Lower lobe of right lung (tissue), 2 donors: ENCODE measurements around the gene TFB2M. TPM values are rescaled to one million over a fixed set of nuclear protein-coding genes. Genes with fewer than 3 reads are reported as not detected.

Experiments used
- ATAC-seq, 2 donors: fragments of 200-7000 bp; cut with Tn5 transposase; one replicate each; pipeline ENCODE4 v1.9.1; 2020 to 2022; ENCODE audit warnings: mild to moderate bottlenecking in 2 of 2, moderate library complexity in 2 of 2
- DNase-seq: peaks from one replicate; pipeline ENCODE4 v3.0.0-alpha.2; 2020
- H3K27ac ChIP-seq: fragments of 200-600 bp; one replicate; pipeline ENCODE4 v1.8.0; 2022
- H3K27me3 ChIP-seq: fragments of 200-600 bp; one replicate; pipeline ENCODE4 v1.8.0; 2022; ENCODE audit warnings: low read depth
- H3K36me3 ChIP-seq: fragments of 200-600 bp; one replicate; pipeline ENCODE4 v1.8.0; 2022; ENCODE audit warnings: mild to moderate bottlenecking
- H3K4me1 ChIP-seq: fragments of 200-600 bp; one replicate; pipeline ENCODE4 v1.8.0; 2022
- H3K4me3 ChIP-seq: fragments of 200-600 bp; one replicate; pipeline ENCODE4 v1.8.0; 2022; ENCODE audit warnings: mild to moderate bottlenecking
- H3K9me3 ChIP-seq: fragments of 200-600 bp; one replicate; pipeline ENCODE4 v1.8.0; 2022
- intact Hi-C: fragments of 100-400 bp; cut with DNase I; formaldehyde crosslinking; loops from one replicate; pipeline ENCODE4 v1.11.0; 2022
- total RNA-seq: library from RNA; stranded (reverse); fragmentation: NEBNext Ultra II Directional; extraction: Animal tissue kit (Norgen Biotek cat#: 25700); gene quantifications from one replicate; pipeline ENCODE4 v1.2.1, GENCODE V29; 2021
- TF ChIP-seq, protein P1 (sequence below): fragments of 200-600 bp; IDR thresholded peaks from one replicate; pipeline ENCODE4 v1.8.0; 2022; ENCODE audit warnings: antibody characterized with exemption, mild to moderate bottlenecking
- donor health status: DM: no; HTN: yes; CAD: no; lungs with severe emphysema.

Gene TFB2M
- total RNA-seq, 1 donor from 2014 or later, result 10.2 TPM

DNA sequence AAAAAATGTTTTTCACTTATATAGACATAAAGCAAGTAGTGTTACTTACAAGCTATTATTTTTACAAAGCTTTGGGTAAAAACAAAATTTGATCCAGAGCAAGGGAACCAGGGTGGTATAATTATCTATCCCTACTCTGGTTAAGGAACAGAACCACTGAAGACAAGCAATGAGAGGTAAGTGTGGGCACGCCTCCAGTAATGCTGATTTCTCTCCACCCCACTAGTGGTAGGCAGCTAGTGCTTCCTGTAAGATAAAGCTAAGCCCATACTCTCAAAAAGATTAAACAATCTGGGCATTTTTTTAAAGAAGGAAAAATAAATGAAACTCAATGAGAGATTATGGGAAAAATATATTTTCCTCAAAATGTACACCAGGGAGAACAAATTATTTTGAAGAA is 22.1 kb downstream of the TFB2M start:
- intact Hi-C loops, result no loop called here
- Histone ChIP-seq H3K27ac (no peak overlapping the region), H3K36me3 (peaks cover 80% of the 10 kb centered on the region), H3K9me3 (no peaks in the 10 kb centered on the region), H3K27me3 (no peaks in the 10 kb centered on the region), H3K4me1 (no peaks in the 10 kb centered on the region), H3K4me3 (no peak overlapping the region)
- TF ChIP-seq, protein P1, sequence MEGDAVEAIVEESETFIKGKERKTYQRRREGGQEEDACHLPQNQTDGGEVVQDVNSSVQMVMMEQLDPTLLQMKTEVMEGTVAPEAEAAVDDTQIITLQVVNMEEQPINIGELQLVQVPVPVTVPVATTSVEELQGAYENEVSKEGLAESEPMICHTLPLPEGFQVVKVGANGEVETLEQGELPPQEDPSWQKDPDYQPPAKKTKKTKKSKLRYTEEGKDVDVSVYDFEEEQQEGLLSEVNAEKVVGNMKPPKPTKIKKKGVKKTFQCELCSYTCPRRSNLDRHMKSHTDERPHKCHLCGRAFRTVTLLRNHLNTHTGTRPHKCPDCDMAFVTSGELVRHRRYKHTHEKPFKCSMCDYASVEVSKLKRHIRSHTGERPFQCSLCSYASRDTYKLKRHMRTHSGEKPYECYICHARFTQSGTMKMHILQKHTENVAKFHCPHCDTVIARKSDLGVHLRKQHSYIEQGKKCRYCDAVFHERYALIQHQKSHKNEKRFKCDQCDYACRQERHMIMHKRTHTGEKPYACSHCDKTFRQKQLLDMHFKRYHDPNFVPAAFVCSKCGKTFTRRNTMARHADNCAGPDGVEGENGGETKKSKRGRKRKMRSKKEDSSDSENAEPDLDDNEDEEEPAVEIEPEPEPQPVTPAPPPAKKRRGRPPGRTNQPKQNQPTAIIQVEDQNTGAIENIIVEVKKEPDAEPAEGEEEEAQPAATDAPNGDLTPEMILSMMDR, result no peak
- DNase-seq (no peak), ATAC-seq (no peak)

DNA sequence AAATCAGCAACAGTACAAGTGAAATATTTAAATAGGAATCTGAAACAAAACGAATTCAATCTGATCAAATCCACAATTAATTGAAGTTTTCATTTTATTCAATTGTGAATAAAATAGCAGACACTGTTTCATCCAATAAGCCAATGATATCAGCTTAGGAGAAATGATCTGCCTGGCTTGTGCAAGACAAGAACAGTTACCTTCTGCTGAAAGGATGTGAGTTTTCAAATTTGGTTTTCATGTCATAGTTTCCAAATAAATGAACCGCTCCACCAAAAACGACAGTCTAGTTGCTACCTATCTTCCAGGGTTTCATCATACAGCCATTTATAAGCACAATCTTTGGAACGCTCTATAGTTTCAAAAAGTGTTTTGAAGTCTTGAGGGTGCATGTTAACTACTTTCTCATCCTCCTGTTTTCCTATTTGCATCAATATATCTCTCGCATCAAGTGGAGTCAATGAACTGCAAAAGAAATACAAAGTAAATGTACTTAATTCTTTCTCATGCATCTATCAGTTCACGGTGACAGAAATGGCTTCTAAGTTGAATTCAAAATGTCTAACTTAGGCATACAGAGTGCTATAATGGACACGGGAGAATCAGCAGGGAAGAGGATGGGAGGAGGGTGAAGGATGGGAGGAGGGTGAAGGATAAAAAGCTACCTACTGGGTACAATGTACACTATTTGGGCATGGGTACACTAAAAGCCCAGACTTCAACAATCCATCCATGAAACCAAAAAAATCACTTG is 25.1 kb downstream of the TFB2M start:
- no peaks in the 10 kb centered on the region for H3K4me1 ChIP-seq
- H3K36me3 ChIP-seq, result peaks cover 60% of the 10 kb centered on the region
- ATAC-seq (no peak), DNase-seq (no peak)
- H3K9me3 ChIP-seq, result no peaks in the 10 kb centered on the region
- TF ChIP-seq, protein P1, result no peak
- intact Hi-C loops, result no loop called here
- no peak overlapping the region for H3K4me3 ChIP-seq
- H3K27ac ChIP-seq, result no peak overlapping the region
- no peaks in the 10 kb centered on the region for H3K27me3 ChIP-seq

DNA sequence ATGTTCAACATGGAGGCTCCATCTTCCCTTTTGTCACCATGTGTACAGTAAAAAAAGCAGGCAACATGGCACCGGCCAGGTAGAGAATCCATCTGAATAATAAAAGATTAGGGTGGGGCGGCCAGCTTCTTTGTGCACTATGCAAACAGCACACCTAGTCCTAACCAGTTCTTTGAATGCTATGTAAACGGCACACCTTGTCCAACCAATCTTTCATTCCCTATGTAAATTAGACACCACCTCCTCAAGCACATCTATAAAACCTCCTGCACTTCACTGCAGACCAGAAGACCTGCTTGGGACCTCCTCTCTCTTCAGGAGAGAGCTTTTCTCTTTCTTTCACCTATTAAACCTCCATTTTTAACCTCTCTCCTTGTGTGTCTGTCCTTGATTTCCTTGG is 28.2 kb downstream of the TFB2M start:
- Histone ChIP-seq H3K27ac (peak overlapping the region; percentile 2), H3K36me3 (peaks cover 30% of the 10 kb centered on the region), H3K4me1 (peaks cover 9% of the 10 kb centered on the region), H3K9me3 (no peaks in the 10 kb centered on the region), H3K4me3 (no peak overlapping the region), H3K27me3 (no peaks in the 10 kb centered on the region)
- no peak for DNase-seq
- peak; percentile 50 to 85 for ATAC-seq
- TF ChIP-seq, protein P1, result no peak
- intact Hi-C loops, result no loop called here

DNA sequence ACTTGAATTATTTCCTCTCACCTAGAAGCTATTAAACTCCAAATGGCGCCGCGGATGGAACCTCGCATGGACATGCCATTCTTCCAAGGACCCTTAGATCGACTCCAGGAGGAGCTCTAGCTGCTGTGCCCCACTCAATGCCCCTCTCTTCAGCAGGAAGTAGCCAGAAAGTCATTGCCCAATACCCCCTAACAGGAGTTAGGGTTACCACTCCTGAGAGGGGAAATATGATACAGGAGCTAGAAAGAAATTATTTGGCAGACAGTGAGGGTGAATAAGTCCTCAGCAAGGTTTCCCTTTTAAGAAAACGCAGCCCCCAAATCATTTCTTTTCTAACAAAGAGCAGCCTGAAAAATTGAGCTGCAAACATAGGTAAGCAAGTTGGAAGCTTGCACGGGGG is 28.6 kb downstream of the TFB2M start:
- intact Hi-C loops, result no loop called here
- TF ChIP-seq, protein P1, result no peak
- Histone ChIP-seq H3K4me1 (peaks cover 9% of the 10 kb centered on the region), H3K4me3 (no peak overlapping the region), H3K9me3 (no peaks in the 10 kb centered on the region), H3K27ac (no peak overlapping the region), H3K36me3 (peaks cover 26% of the 10 kb centered on the region), H3K27me3 (no peaks in the 10 kb centered on the region)
- ATAC-seq (no peak), DNase-seq (no peak)

DNA sequence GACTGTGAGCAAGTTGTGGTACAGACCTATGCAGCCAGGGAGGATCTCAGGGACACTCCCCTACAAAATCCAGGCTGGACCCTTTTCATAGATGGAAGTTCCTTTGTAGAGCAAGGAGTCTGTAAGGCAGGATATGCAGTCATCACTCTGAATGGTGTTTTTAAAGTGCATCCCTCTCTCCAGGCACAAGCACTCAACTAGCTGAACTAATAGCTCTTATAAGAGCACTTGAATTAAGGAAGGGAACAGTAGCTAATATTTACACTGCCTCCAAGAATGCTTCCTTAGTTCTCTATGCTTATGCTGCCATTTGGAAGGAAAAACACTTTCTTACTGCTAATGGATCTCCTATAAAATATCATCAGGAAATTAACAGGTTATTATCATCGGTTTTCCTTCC is 31.9 kb downstream of the TFB2M start:
- TF ChIP-seq, protein P1, result no peak
- ATAC-seq (peak; percentile 88 to 97), DNase-seq (no peak)
- no peaks in the 10 kb centered on the region for H3K27me3 ChIP-seq
- no peak overlapping the region for H3K4me3 ChIP-seq
- peaks cover 9% of the 10 kb centered on the region for H3K4me1 ChIP-seq
- intact Hi-C loops, result no loop called here
- H3K9me3 ChIP-seq, result peaks cover 12% of the 10 kb centered on the region
- no peaks in the 10 kb centered on the region for H3K36me3 ChIP-seq
- H3K27ac ChIP-seq, result peak overlapping the region; percentile 63
